Right cardiac atrium (tissue), 5 donors: Measurements from ENCODE around the gene KRT33B. TPM values are rescaled to one million over a fixed set of nuclear protein-coding genes. Genes with fewer than 3 reads are reported as not detected.

Source experiments
- ATAC-seq, 2 donors: fragments of 200-7000 bp; cut with Tn5 transposase; one replicate each; pipeline versions ENCODE4 v1.8.0 to v1.9.1; 2020; ENCODE audit warnings: moderate library complexity in 2 of 2, mild to moderate bottlenecking in 1 of 2
- DNase-seq, 3 donors: peaks; one replicate each; pipeline ENCODE4 v3.0.0-alpha.2; 2020
- H3K27ac ChIP-seq: one replicate; pipeline ENCODE4 v1.5.1; 2013; ENCODE audit warnings: mild to moderate bottlenecking, low read length, control low read depth, moderate library complexity
- H3K27me3 ChIP-seq: one replicate; pipeline ENCODE4 v1.6.1; 2013; ENCODE audit not compliant: control insufficient read depth, insufficient read depth
- H3K4me1 ChIP-seq: one replicate; pipeline ENCODE4 v1.6.1; 2013; ENCODE audit warnings: low read length; ENCODE audit not compliant: control insufficient read depth, insufficient read depth
- H3K4me3 ChIP-seq: one replicate; pipeline ENCODE4 v1.5.1; 2013; ENCODE audit warnings: low read length, control low read depth
- H3K9me3 ChIP-seq: one replicate; pipeline ENCODE4 v1.6.1; 2013; ENCODE audit warnings: low read length; ENCODE audit not compliant: control insufficient read depth
- WGBS: extraction: QIAGEN DNeasy Blood & Tissue Kit; methylation state at CpG from one replicate; pipeline ENCODE4 v1.1.7; 2013; 5-methylcytosine and 5-hydroxymethylcytosine counted together
- intact Hi-C, 4 donors: fragments of 100-400 bp; cut with DNase I; formaldehyde crosslinking; loops; one replicate each; pipeline versions ENCODE4 v1.11.0 to v1.14.0; 2022 to 2023
- polyA plus RNA-seq: library from polyadenylated mRNA; stranded (reverse); fragments of 200-250 nt; gene quantifications from one replicate; pipeline ENCODE4 v1.2.3, GENCODE V29; 2013
- total RNA-seq, 4 donors: library from RNA; stranded (reverse); fragmentation: NEBNext Ultra II Directional; extraction: Animal tissue kit (Norgen Biotek cat#: 25700); gene quantifications; one replicate each; pipeline ENCODE4 v1.2.1, GENCODE V29; 2021
- donor health status: healthy with polysubstance abuse.
- donor health status: DM: no; HTN: yes; CAD: no.
- donor health status: DM: no; HTN: no; CAD: no.
- donor health status: DM: no; HTN: yes; CAD: no; lungs with severe emphysema.
- donor health status: DM: yes; HTN: yes; CAD: no.

KRT33B gene
- total and polyA plus RNA-seq, 5 donors, result not detected

- no peak overlapping the region for H3K27ac ChIP-seq
- WGBS, result 85% methylated on average over 11 of the region's 11 CpGs
- no peak for DNase-seq
- ATAC-seq, result no peak
- intact Hi-C loops, result no loop called here
- no peaks in the 10 kb centered on the region for H3K27me3 ChIP-seq
- H3K4me3 ChIP-seq, result no peak overlapping the region
- no peaks in the 10 kb centered on the region for H3K9me3 ChIP-seq
- no peaks in the 10 kb centered on the region for H3K4me1 ChIP-seq
Observed at GRCh38 chr17:41322903-41323895, 46.4 kb downstream of the KRT33B start.

GRCh38 chr17:41322094-41322902, 47.3 kb downstream of the KRT33B start:
- Histone ChIP-seq H3K27me3 (no peaks in the 10 kb centered on the region), H3K4me3 (no peak overlapping the region), H3K27ac (no peak overlapping the region), H3K4me1 (no peaks in the 10 kb centered on the region), H3K9me3 (no peaks in the 10 kb centered on the region)
- 37% methylated on average over 5 of the region's 5 CpGs for WGBS
- intact Hi-C loops, result no loop called here
- ATAC-seq (no peak), DNase-seq (no peak)

GRCh38 chr17:41318231-41318630, 51.4 kb downstream of the KRT33B start:
- ATAC-seq, result no peak

GRCh38 chr17:41315814-41316445, 53.7 kb downstream of the KRT33B start:
- intact Hi-C loops, result no loop called here
- H3K4me1 ChIP-seq, result no peaks in the 10 kb centered on the region
- no peaks in the 10 kb centered on the region for H3K9me3 ChIP-seq
- DNase-seq, result no peak
- ATAC-seq, result no peak
- no peak overlapping the region for H3K27ac ChIP-seq
- no peaks in the 10 kb centered on the region for H3K27me3 ChIP-seq
- no peak overlapping the region for H3K4me3 ChIP-seq
- WGBS, result 77% methylated on average over 17 of the region's 17 CpGs

More at GRCh38 chr17:41318231-41318630, 51.4 kb downstream of the KRT33B start:
- Histone ChIP-seq H3K9me3 (no peaks in the 10 kb centered on the region), H3K27ac (no peak overlapping the region), H3K4me1 (no peaks in the 10 kb centered on the region), H3K4me3 (no peak overlapping the region), H3K27me3 (no peaks in the 10 kb centered on the region)
- no peak for DNase-seq
- WGBS, result 69% methylated on average over 2 of the region's 2 CpGs
- intact Hi-C loops, result no loop called here

GRCh38 chr17:41315204-41315794, 54.3 kb downstream of the KRT33B start, which contains the start of gene KRTAP17-1:
Gene KRTAP17-1 (minus strand): TSS chr17:41315710. CDS start chr17:41315650, 60 bp downstream.
- Histone ChIP-seq H3K27me3 (no peaks in the 10 kb centered on the region), H3K4me3 (no peak within 1 kb of the TSS), H3K4me1 (no peaks in the 10 kb centered on the region), H3K9me3 (no peaks in the 10 kb centered on the region), H3K27ac (no peak within 1 kb of the TSS)
- 78% methylated on average over 24 of the region's 24 CpGs for WGBS
- intact Hi-C loops, result no loop called here
- DNase-seq (no peak), ATAC-seq (no peak)

Other genes with a start within 250 kb of the KRT33B start
Only the 30 nearest of the 32 such genes appear.
- gene KRTAP4-6, start 229.3 kb downstream of the KRT33B start, total RNA-seq, result not detected
- gene KRTAP4-6, start 229.3 kb downstream of the KRT33B start, polyA plus RNA-seq, result not detected
- not detected for gene KRTAP4-5, start 220.0 kb downstream of the KRT33B start, total RNA-seq
- gene KRTAP4-5, start 220.0 kb downstream of the KRT33B start, polyA plus RNA-seq, result not detected
- not detected for gene KRTAP4-4, start 209.1 kb downstream of the KRT33B start, total RNA-seq
- gene KRTAP4-4, start 209.1 kb downstream of the KRT33B start, polyA plus RNA-seq, result not detected
- not detected for gene KRTAP4-3, start 201.6 kb downstream of the KRT33B start, total RNA-seq
- not detected for gene KRTAP4-3, start 201.6 kb downstream of the KRT33B start, polyA plus RNA-seq
- not detected for gene KRTAP4-2, start 191.6 kb downstream of the KRT33B start, total RNA-seq
- not detected for gene KRTAP4-2, start 191.6 kb downstream of the KRT33B start, polyA plus RNA-seq
- gene KRTAP4-1, start 184.9 kb downstream of the KRT33B start, total RNA-seq, result not detected
- not detected for gene KRTAP4-1, start 184.9 kb downstream of the KRT33B start, polyA plus RNA-seq
- gene KRTAP9-1, start 179.9 kb downstream of the KRT33B start, total RNA-seq, result not detected
- gene KRTAP9-1, start 179.9 kb downstream of the KRT33B start, polyA plus RNA-seq, result not detected
- not detected for gene KRTAP9-2, start 143.2 kb downstream of the KRT33B start, total RNA-seq
- not detected for gene KRTAP9-2, start 143.2 kb downstream of the KRT33B start, polyA plus RNA-seq
- not detected for gene KRTAP9-3, start 137.4 kb downstream of the KRT33B start, total RNA-seq
- gene KRTAP9-3, start 137.4 kb downstream of the KRT33B start, polyA plus RNA-seq, result not detected
- not detected for gene KRTAP9-8, start 131.8 kb downstream of the KRT33B start, total RNA-seq
- not detected for gene KRTAP9-8, start 131.8 kb downstream of the KRT33B start, polyA plus RNA-seq
- gene KRTAP9-4, start 120.1 kb downstream of the KRT33B start, total RNA-seq, result not detected
- not detected for gene KRTAP9-4, start 120.1 kb downstream of the KRT33B start, polyA plus RNA-seq
- gene KRTAP9-9, start 114.4 kb downstream of the KRT33B start, total RNA-seq, result not detected
- not detected for gene KRTAP9-9, start 114.4 kb downstream of the KRT33B start, polyA plus RNA-seq
- gene KRTAP9-6, start 104.4 kb downstream of the KRT33B start, total RNA-seq, result not detected
- gene KRTAP9-6, start 104.4 kb downstream of the KRT33B start, polyA plus RNA-seq, result not detected
- gene KRTAP9-7, start 94.1 kb downstream of the KRT33B start, total RNA-seq, result not detected
- gene KRTAP9-7, start 94.1 kb downstream of the KRT33B start, polyA plus RNA-seq, result not detected
- gene KRTAP29-1, start 67.0 kb downstream of the KRT33B start, total RNA-seq, result not detected
- not detected for gene KRTAP29-1, start 67.0 kb downstream of the KRT33B start, polyA plus RNA-seq
- not detected for gene KRTAP16-1, start 60.5 kb downstream of the KRT33B start, total RNA-seq
- not detected for gene KRTAP16-1, start 60.5 kb downstream of the KRT33B start, polyA plus RNA-seq
- gene KRTAP17-1, start 54.1 kb downstream of the KRT33B start, total RNA-seq, result not detected
- gene KRTAP17-1, start 54.1 kb downstream of the KRT33B start, polyA plus RNA-seq, result not detected
- not detected for gene KRT33A, start 19.0 kb downstream of the KRT33B start, total RNA-seq
- not detected for gene KRT33A, start 19.0 kb downstream of the KRT33B start, polyA plus RNA-seq
- gene KRT34, start 12.5 kb upstream of the KRT33B start, total RNA-seq, result not detected
- not detected for gene KRT34, start 12.5 kb upstream of the KRT33B start, polyA plus RNA-seq
- gene KRT31, start 27.8 kb upstream of the KRT33B start, total RNA-seq, result not detected
- gene KRT31, start 27.8 kb upstream of the KRT33B start, polyA plus RNA-seq, result not detected
- not detected for gene KRT37, start 54.8 kb upstream of the KRT33B start, total RNA-seq
- not detected for gene KRT37, start 54.8 kb upstream of the KRT33B start, polyA plus RNA-seq
- gene KRT38, start 71.2 kb upstream of the KRT33B start, total RNA-seq, result not detected
- gene KRT38, start 71.2 kb upstream of the KRT33B start, polyA plus RNA-seq, result not detected
- gene KRT32, start 97.6 kb upstream of the KRT33B start, total RNA-seq, result not detected
- gene KRT32, start 97.6 kb upstream of the KRT33B start, polyA plus RNA-seq, result not detected
- not detected for gene KRT35, start 111.3 kb upstream of the KRT33B start, total RNA-seq
- gene KRT35, start 111.3 kb upstream of the KRT33B start, polyA plus RNA-seq, result not detected
- gene KRT36, start 120.1 kb upstream of the KRT33B start, total RNA-seq, result not detected
- not detected for gene KRT36, start 120.1 kb upstream of the KRT33B start, polyA plus RNA-seq
- gene KRT13, start 135.8 kb upstream of the KRT33B start, total RNA-seq, result not detected
- gene KRT13, start 135.8 kb upstream of the KRT33B start, polyA plus RNA-seq, result 2.1 TPM
- under 1 TPM in 1 of 4 donors, not detected in 3; 0.11 TPM for gene KRT15, start 149.1 kb upstream of the KRT33B start, total RNA-seq
- gene KRT15, start 149.1 kb upstream of the KRT33B start, polyA plus RNA-seq, result not detected
- 1 to 10 TPM; 2.1 to 3.5 (median 3.0) TPM for gene KRT19, start 158.5 kb upstream of the KRT33B start, total RNA-seq
- 0.72 TPM for gene KRT19, start 158.5 kb upstream of the KRT33B start, polyA plus RNA-seq
- gene KRT9, start 202.2 kb upstream of the KRT33B start, total RNA-seq, result not detected
- gene KRT9, start 202.2 kb upstream of the KRT33B start, polyA plus RNA-seq, result not detected
- gene KRT14, start 217.1 kb upstream of the KRT33B start, total RNA-seq, result not detected
- 0.11 TPM for gene KRT14, start 217.1 kb upstream of the KRT33B start, polyA plus RNA-seq